Neural cell (in vitro differentiated cells): ENCODE measurements around the gene SKAP1.

Source experiments
- EZH2 ChIP-seq: fragments of 200-600, 300-800 bp; shearing (Covaris generic), sonication (generic); IDR thresholded peaks from 2 replicates; pipeline ENCODE4 v1.6.1; 2014; ENCODE audit warnings: antibody characterized with exemption, low read length, borderline replicate concordance, mild to moderate bottlenecking; ENCODE audit not compliant: insufficient read depth, poor library complexity, severe bottlenecking
- RAD21 ChIP-seq: fragments of 450-650 bp; conservative IDR thresholded peaks from 2 replicates; pipeline ENCODE4 v1.6.1; 2014; ENCODE audit warnings: antibody characterized with exemption, mild to moderate bottlenecking, moderate library complexity
- SMC3 ChIP-seq: fragments of 450-650 bp; conservative IDR thresholded peaks from 2 replicates; pipeline ENCODE4 v1.6.1; 2014; ENCODE audit warnings: antibody characterized with exemption, mild to moderate bottlenecking, moderate library complexity; ENCODE audit not compliant: poor library complexity
- TAF1 ChIP-seq: IDR thresholded peaks from 2 replicates; pipeline ENCODE4 v1.6.1; 2012; ENCODE audit warnings: low read depth
- TF ChIP-seq, protein P1 (sequence below): fragments of 450-650 bp; IDR thresholded peaks from 2 replicates; pipeline ENCODE4 v1.5.1; 2014; ENCODE audit warnings: antibody characterized with exemption, mild to moderate bottlenecking, moderate library complexity; ENCODE audit not compliant: poor library complexity, severe bottlenecking

DNA sequence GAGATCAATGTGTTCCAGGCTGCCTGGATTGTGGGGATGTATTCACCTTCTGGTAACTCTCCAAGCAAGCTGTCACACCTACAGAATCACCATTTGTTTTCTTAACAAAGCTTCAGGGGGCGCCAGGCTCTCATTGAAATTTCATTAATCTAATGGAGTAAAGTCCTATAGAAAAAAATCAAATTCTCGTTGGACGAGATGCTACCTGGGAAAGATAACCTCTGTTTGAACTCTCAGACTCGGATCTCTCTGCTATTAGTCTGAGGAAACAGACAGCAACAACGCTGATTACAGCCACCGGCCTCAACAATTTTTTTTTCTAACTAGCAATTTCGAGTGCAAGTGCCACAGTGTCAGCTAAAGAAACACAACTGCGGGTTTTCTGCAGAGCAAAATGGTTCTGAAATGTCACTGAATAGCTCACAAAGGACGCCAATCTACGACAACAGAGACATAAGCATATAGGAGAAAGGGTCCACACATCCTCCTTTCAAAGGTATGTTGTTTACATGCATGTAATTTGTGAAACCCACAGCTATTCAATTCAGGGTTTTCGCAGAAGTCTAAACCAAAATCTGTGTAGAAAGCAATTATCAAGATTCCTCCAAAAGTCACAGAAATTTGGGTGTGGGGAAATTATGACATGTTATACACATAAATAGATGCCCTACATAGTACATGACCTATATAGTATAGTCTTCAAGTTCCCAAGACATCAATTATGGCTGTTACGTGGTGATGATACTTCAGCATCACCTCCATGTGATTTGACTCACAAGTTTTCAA lies 135.8 kb downstream of the SKAP1 start:
- TF ChIP-seq, protein P1, sequence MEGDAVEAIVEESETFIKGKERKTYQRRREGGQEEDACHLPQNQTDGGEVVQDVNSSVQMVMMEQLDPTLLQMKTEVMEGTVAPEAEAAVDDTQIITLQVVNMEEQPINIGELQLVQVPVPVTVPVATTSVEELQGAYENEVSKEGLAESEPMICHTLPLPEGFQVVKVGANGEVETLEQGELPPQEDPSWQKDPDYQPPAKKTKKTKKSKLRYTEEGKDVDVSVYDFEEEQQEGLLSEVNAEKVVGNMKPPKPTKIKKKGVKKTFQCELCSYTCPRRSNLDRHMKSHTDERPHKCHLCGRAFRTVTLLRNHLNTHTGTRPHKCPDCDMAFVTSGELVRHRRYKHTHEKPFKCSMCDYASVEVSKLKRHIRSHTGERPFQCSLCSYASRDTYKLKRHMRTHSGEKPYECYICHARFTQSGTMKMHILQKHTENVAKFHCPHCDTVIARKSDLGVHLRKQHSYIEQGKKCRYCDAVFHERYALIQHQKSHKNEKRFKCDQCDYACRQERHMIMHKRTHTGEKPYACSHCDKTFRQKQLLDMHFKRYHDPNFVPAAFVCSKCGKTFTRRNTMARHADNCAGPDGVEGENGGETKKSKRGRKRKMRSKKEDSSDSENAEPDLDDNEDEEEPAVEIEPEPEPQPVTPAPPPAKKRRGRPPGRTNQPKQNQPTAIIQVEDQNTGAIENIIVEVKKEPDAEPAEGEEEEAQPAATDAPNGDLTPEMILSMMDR: peak; percentile 51
- TF ChIP-seq SMC3 (no peak), EZH2 (no peak), RAD21 (no peak), TAF1 (no peak)
